A549 (cell line): ENCODE data around the gene CAMSAP1.

Source experiments
- CBX8 ChIP-seq: fragments of 200-600 bp; sonication (generic); IDR thresholded peaks from 2 replicates; pipeline ENCODE4 v1.6.1; 2016
- CHD4 ChIP-seq: fragments of 200-600 bp; sonication (generic); IDR thresholded peaks from 2 replicates; pipeline ENCODE4 v1.6.1; 2016; ENCODE audit warnings: antibody characterized with exemption, mild to moderate bottlenecking, borderline replicate concordance
- CTCF ChIP-seq: fragments of >200 bp; sonication (Bioruptor Twin); formaldehyde crosslinking; IDR thresholded peaks from 3 replicates; pipeline ENCODE4 v1.5.1; 2016
- EP300 ChIP-seq, 2 experiments: fragments of >200 bp; sonication (Bioruptor Twin); formaldehyde crosslinking; IDR thresholded peaks; 2 replicates in 1 of 2; 3 replicates in 1 of 2; pipeline ENCODE4 v1.6.1; 2016 to 2017
- FOSB ChIP-seq: fragments of 250-450 bp; sonication (Bioruptor Pico); IDR thresholded peaks from 2 replicates; pipeline ENCODE4 v1.5.0; 2020; ENCODE audit warnings: mild to moderate bottlenecking, moderate library complexity
- FOSL2 ChIP-seq, 2 experiments: fragments of 450-650 bp in 1 of 2; fragments of >200 bp in 1 of 2; sonication (Bioruptor Twin) in 1 of 2; formaldehyde crosslinking; IDR thresholded peaks; 2 replicates each; pipeline versions ENCODE4 v1.5.0 to v1.6.1; 2016 to 2020; ENCODE audit warnings: mild to moderate bottlenecking in 1 of 2, moderate library complexity in 1 of 2
- JUNB ChIP-seq: fragments of >200 bp; sonication (Bioruptor Twin); formaldehyde crosslinking; IDR thresholded peaks from 2 replicates; pipeline ENCODE4 v1.6.1; 2016
- MYC ChIP-seq: IDR thresholded peaks from 2 replicates; pipeline ENCODE4 v1.6.1; 2012; ENCODE audit warnings: mild to moderate bottlenecking, inconsistent platforms, low read length, improper control_type of control experiment, borderline replicate concordance
- PHF8 ChIP-seq: fragments of 200-600 bp; sonication (generic); IDR thresholded peaks from 2 replicates; pipeline ENCODE4 v1.6.1; 2016; ENCODE audit warnings: low read depth, mild to moderate bottlenecking, antibody characterized with exemption, moderate library complexity, borderline replicate concordance
- POLR2A ChIP-seq: IDR thresholded peaks from 2 replicates; pipeline ENCODE4 v1.6.1; 2012; ENCODE audit warnings: mild to moderate bottlenecking, low read length
- POLR2AphosphoS2 ChIP-seq: conservative IDR thresholded peaks from 2 replicates; pipeline ENCODE4 v1.6.1; 2012; ENCODE audit warnings: low read length, improper control_type of control experiment, inconsistent platforms
- RAD21 ChIP-seq, 2 experiments: fragments of >200 bp in 1 of 2; sonication (Bioruptor Twin) in 1 of 2; formaldehyde crosslinking in 1 of 2; IDR thresholded peaks in 1 of 2; conservative IDR thresholded peaks in 1 of 2; 2 replicates in 1 of 2; 3 replicates in 1 of 2; pipeline ENCODE4 v1.6.1; 2012 to 2018; ENCODE audit warnings: inconsistent platforms in 1 of 2
- RCOR1 ChIP-seq: fragments of 150-350 bp; IDR thresholded peaks from 2 replicates; pipeline ENCODE4 v1.6.1; 2014; ENCODE audit warnings: antibody characterized with exemption, low read length, low read depth
- RFX5 ChIP-seq: fragments of 450-650 bp; IDR thresholded peaks from 2 replicates; pipeline ENCODE4 v1.7.1; 2014; ENCODE audit warnings: antibody characterized with exemption, mild to moderate bottlenecking, moderate library complexity

GRCh38 chr9:135780626-135781025 lies 126.7 kb downstream of the CAMSAP1 start:
- TF ChIP-seq EP300 (IDR thresholded peaks at IDR 0.05), result no peak
- TF ChIP-seq CTCF, result no peak
- TF ChIP-seq JUNB, result no peak
- no peak for TF ChIP-seq RCOR1
- no peak for TF ChIP-seq MYC
- TF ChIP-seq RFX5, result no peak
- no peak for TF ChIP-seq POLR2A
- TF ChIP-seq POLR2AphosphoS2, result no peak
- no peak for TF ChIP-seq FOSL2 (IDR thresholded peaks at IDR 0.05)
- TF ChIP-seq FOSL2 (CRISPR knock-in tag; IDR thresholded peaks at IDR 0.05), result no peak
- no peak for TF ChIP-seq CBX8
- TF ChIP-seq FOSB, result no peak
- no peak for TF ChIP-seq PHF8
- TF ChIP-seq RAD21 (conservative IDR thresholded peaks at IDR 0.05 in 1 of 2, IDR thresholded peaks at IDR 0.05 in 1 of 2), result no peak
- no peak for TF ChIP-seq CHD4
